ENCODE data around the gene ITGAV. TPM values are rescaled to one million over a fixed set of nuclear protein-coding genes. Genes with fewer than 3 reads are reported as not detected.

Gene ITGAV
- polyA plus RNA-seq, 1 experiment = 129 TPM

- H3K27ac ChIP-seq (ENCODE audit: low read depth, low read length) = no peak overlapping the region
- H3K27me3 ChIP-seq (ENCODE audit: control insufficient read depth, insufficient read depth, low read length) = no peaks in the 10 kb centered on the region
- ChIA-PET CTCF (no interaction called here), POLR2A (no interaction called here)
- H3K9me3 ChIP-seq (ENCODE audit: control insufficient read depth, insufficient read depth, low read length) = no peaks in the 10 kb centered on the region
- H3K4me3 ChIP-seq (ENCODE audit: low read depth, low read length) = no peak overlapping the region
- no peak for DNase-seq (ENCODE audit: low read depth, low spot score)
- TF ChIP-seq, protein P1, sequence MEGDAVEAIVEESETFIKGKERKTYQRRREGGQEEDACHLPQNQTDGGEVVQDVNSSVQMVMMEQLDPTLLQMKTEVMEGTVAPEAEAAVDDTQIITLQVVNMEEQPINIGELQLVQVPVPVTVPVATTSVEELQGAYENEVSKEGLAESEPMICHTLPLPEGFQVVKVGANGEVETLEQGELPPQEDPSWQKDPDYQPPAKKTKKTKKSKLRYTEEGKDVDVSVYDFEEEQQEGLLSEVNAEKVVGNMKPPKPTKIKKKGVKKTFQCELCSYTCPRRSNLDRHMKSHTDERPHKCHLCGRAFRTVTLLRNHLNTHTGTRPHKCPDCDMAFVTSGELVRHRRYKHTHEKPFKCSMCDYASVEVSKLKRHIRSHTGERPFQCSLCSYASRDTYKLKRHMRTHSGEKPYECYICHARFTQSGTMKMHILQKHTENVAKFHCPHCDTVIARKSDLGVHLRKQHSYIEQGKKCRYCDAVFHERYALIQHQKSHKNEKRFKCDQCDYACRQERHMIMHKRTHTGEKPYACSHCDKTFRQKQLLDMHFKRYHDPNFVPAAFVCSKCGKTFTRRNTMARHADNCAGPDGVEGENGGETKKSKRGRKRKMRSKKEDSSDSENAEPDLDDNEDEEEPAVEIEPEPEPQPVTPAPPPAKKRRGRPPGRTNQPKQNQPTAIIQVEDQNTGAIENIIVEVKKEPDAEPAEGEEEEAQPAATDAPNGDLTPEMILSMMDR (IDR thresholded peaks at IDR 0.05; ENCODE audit: low read depth, low read length) = no peak
Observed at GRCh38 chr2:186573531-186573930, 16.3 kb upstream of the ITGAV start.

- CTCF ChIA-PET = interaction anchor here (1.1 kb wide), 1 partner anchor 72 kb away, joined by 3 read pairs; no protein-coding TSS in a partner anchor
- POLR2A ChIA-PET = interaction anchor here (1.3 kb wide), 2 partner anchors 14 to 31 kb away, joined by 4 to 5 read pairs; partner anchors contain the start of gene ITGAV
Observed at GRCh38 chr2:186575302-186575701, 14.6 kb upstream of the ITGAV start.

GRCh38 chr2:186575856-186576255 is 14.0 kb upstream of the ITGAV start:
- POLR2A ChIA-PET = interaction anchor here (1.3 kb wide), 1 partner anchor 14 kb away, joined by 5 read pairs; the partner anchor contains the start of gene ITGAV
- no peak for DNase-seq (ENCODE audit: low read depth, low spot score)
- Histone ChIP-seq H3K27me3 (ENCODE audit: control insufficient read depth, insufficient read depth, low read length) (no peaks in the 10 kb centered on the region), H3K27ac (ENCODE audit: low read depth, low read length) (no peak overlapping the region), H3K9me3 (ENCODE audit: control insufficient read depth, insufficient read depth, low read length) (no peaks in the 10 kb centered on the region), H3K4me3 (ENCODE audit: low read depth, low read length) (no peak overlapping the region)
- TF ChIP-seq, protein P1 (IDR thresholded peaks at IDR 0.05; ENCODE audit: low read depth, low read length) = no peak
- CTCF ChIA-PET = interaction anchor here (1.1 kb wide), 1 partner anchor 73 kb away, joined by 3 read pairs; no protein-coding TSS in a partner anchor

More at GRCh38 chr2:186575302-186575701, 14.6 kb upstream of the ITGAV start:
- Histone ChIP-seq H3K9me3 (ENCODE audit: control insufficient read depth, insufficient read depth, low read length) (no peaks in the 10 kb centered on the region), H3K27ac (ENCODE audit: low read depth, low read length) (no peak overlapping the region), H3K4me3 (ENCODE audit: low read depth, low read length) (no peak overlapping the region), H3K27me3 (ENCODE audit: control insufficient read depth, insufficient read depth, low read length) (no peaks in the 10 kb centered on the region)
- TF ChIP-seq, protein P1 (IDR thresholded peaks at IDR 0.05; ENCODE audit: low read depth, low read length) = no peak
- DNase-seq (ENCODE audit: low read depth, low spot score) = peak; percentile 92

- H3K27ac ChIP-seq (ENCODE audit: low read depth, low read length) = no peak overlapping the region
- H3K9me3 ChIP-seq (ENCODE audit: control insufficient read depth, insufficient read depth, low read length) = no peaks in the 10 kb centered on the region
- POLR2A ChIA-PET = no interaction called here
- no peak for DNase-seq (ENCODE audit: low read depth, low spot score)
- TF ChIP-seq, protein P1 (IDR thresholded peaks at IDR 0.05; ENCODE audit: low read depth, low read length) = no peak
- H3K4me3 ChIP-seq (ENCODE audit: low read depth, low read length) = no peak overlapping the region
- CTCF ChIA-PET = no interaction called here
- no peaks in the 10 kb centered on the region for H3K27me3 ChIP-seq (ENCODE audit: control insufficient read depth, insufficient read depth, low read length)
Observed at GRCh38 chr2:186576614-186577013, 13.2 kb upstream of the ITGAV start.

GRCh38 chr2:186582698-186583097 is 7.2 kb upstream of the ITGAV start:
- no peak for DNase-seq (ENCODE audit: low read depth, low spot score)
- TF ChIP-seq, protein P1 (IDR thresholded peaks at IDR 0.05; ENCODE audit: low read depth, low read length) = no peak
- Histone ChIP-seq H3K9me3 (ENCODE audit: control insufficient read depth, insufficient read depth, low read length) (no peaks in the 10 kb centered on the region), H3K27ac (ENCODE audit: low read depth, low read length) (no peak overlapping the region), H3K4me3 (ENCODE audit: low read depth, low read length) (no peak overlapping the region), H3K27me3 (ENCODE audit: control insufficient read depth, insufficient read depth, low read length) (no peaks in the 10 kb centered on the region)
- ChIA-PET POLR2A (no interaction called here), CTCF (no interaction called here)
